Nephron (organoid): ENCODE measurements around the gene RAB14.

Source experiments
- H3K27ac Mint-ChIP-seq, 3 experiments: 2 replicates each; pipeline ENCODE4 v1.8.0; 2020; ENCODE audit warnings: mixed read lengths in 3 of 3, mild to moderate bottlenecking in 2 of 3, moderate library complexity in 1 of 3
- H3K27me3 Mint-ChIP-seq: 2 replicates; pipeline ENCODE4 v1.8.0; 2021; ENCODE audit warnings: low read depth, mild to moderate bottlenecking, moderate library complexity, mixed read lengths
- H3K36me3 Mint-ChIP-seq: 2 replicates; pipeline ENCODE4 v1.8.0; 2020; ENCODE audit warnings: low read depth, mixed read lengths
- H3K4me1 Mint-ChIP-seq: 2 replicates; pipeline ENCODE4 v1.8.0; 2020; ENCODE audit warnings: mixed read lengths
- H3K4me3 Mint-ChIP-seq, 3 experiments: 2 replicates each; pipeline ENCODE4 v1.8.0; 2020; ENCODE audit warnings: mild to moderate bottlenecking in 3 of 3, mixed read lengths in 3 of 3, moderate library complexity in 2 of 3
- H3K9me3 Mint-ChIP-seq: 2 replicates; pipeline ENCODE4 v1.8.0; 2020; ENCODE audit warnings: mixed read lengths
- TF ChIP-seq, protein P1 (sequence below), 3 experiments: fragments of 200-600 bp; sonication (generic); IDR thresholded peaks; one replicate each; pipeline ENCODE4 v1.5.0; 2021; ENCODE audit warnings: antibody characterized with exemption in 3 of 3; ENCODE audit not compliant: unreplicated experiment in 3 of 3

The RAB14 gene

DNA sequence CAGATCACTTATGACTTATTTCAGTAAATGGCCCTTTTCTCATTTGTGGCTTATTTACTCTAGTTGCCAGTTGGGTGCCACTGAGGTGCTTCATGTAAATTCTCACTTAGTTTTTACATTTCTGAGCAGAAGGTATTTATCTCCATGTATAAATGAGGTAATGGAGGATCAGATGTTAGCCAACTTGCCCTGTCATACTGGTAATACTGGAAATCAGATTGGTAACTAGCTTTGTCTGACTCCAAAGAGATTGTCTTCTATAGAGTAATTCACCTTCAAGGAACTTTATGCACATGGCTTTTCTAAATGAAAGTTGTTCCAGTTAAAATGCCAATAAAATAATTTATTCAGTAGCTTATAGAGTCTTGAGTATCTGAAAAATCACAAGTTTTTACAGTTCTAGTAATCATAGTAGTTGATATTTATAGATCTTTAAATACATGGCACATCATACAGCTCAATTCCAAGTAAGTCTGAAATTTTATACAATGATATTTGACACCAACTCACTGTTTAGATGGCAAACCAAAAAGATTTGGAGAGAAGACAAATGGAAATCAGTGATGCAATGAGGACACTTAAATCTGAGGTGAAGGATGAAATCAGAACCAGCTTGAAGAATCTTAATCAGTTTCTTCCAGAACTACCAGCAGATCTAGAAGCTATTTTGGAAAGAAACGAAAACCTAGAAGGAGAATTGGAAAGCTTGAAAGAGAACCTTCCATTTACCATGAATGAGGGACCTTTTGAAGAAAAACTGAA, 28.8 kb downstream of the RAB14 start:
- H3K9me3 Mint-ChIP-seq, result no peaks in the 10 kb centered on the region
- no peaks in the 10 kb centered on the region for H3K4me1 Mint-ChIP-seq
- H3K27ac Mint-ChIP-seq, result no peak overlapping the region
- no peak overlapping the region for H3K4me3 Mint-ChIP-seq
- no peaks in the 10 kb centered on the region for H3K27me3 Mint-ChIP-seq
- H3K36me3 Mint-ChIP-seq, result peaks cover 64% of the 10 kb centered on the region
- TF ChIP-seq, protein P1, sequence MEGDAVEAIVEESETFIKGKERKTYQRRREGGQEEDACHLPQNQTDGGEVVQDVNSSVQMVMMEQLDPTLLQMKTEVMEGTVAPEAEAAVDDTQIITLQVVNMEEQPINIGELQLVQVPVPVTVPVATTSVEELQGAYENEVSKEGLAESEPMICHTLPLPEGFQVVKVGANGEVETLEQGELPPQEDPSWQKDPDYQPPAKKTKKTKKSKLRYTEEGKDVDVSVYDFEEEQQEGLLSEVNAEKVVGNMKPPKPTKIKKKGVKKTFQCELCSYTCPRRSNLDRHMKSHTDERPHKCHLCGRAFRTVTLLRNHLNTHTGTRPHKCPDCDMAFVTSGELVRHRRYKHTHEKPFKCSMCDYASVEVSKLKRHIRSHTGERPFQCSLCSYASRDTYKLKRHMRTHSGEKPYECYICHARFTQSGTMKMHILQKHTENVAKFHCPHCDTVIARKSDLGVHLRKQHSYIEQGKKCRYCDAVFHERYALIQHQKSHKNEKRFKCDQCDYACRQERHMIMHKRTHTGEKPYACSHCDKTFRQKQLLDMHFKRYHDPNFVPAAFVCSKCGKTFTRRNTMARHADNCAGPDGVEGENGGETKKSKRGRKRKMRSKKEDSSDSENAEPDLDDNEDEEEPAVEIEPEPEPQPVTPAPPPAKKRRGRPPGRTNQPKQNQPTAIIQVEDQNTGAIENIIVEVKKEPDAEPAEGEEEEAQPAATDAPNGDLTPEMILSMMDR (IDR thresholded peaks at IDR 0.05; ENCODE audit: unreplicated experiment in 3 of 3), result no peak

DNA sequence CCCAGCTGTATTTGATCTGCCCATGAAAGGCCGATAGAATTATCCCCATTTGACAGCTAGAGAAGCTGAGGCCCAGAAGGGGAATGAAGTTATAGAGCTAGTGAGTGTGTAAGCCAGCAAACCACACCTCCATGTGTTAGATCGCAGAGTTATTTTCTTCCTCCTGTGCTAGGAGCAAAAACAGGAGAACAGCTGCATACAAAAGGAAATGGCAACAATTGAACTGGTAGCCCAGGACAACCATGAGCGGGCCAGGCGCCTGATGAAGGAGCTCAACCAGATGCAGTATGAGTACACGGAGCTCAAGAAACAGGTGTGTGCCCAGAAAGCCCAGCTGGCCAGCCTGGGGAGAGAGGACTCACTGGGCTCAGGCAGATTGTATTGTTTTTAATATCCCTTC, 30.4 kb downstream of the RAB14 start:
- Mint-ChIP-seq H3K27me3 (no peaks in the 10 kb centered on the region), H3K9me3 (no peaks in the 10 kb centered on the region), H3K4me1 (no peaks in the 10 kb centered on the region), H3K36me3 (peaks cover 65% of the 10 kb centered on the region), H3K4me3 (no peak overlapping the region), H3K27ac (no peak overlapping the region)
- TF ChIP-seq, protein P1 (IDR thresholded peaks at IDR 0.05; ENCODE audit: unreplicated experiment in 3 of 3), result no peak

DNA sequence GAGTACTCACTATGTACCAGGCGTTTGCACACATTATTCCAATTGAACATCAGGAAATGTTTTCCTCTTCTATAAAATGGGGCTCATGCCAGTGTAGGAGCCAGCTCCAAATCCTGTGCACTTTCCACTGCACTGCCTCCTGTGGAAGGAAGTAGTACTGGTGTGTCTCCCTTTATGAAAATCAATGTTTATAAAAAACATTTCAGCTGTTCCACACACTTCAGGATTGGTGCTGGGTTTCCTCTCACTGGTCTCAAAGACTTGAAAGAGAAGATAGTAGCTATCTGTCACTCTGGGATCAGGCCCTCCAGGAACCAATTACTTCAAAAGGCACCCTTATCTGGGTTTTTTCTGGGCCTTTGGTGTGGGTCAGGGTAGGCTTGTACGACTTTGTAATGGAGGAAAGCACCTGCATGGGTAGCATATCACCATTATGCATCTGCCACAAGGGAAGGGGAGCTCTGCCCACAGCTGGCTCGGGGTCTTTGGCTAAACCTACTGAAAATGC, 32.5 kb downstream of the RAB14 start:
- Mint-ChIP-seq H3K36me3 (peaks cover 62% of the 10 kb centered on the region), H3K27me3 (no peaks in the 10 kb centered on the region), H3K4me3 (no peak overlapping the region), H3K9me3 (no peaks in the 10 kb centered on the region), H3K4me1 (no peaks in the 10 kb centered on the region), H3K27ac (no peak overlapping the region)
- TF ChIP-seq, protein P1 (IDR thresholded peaks at IDR 0.05; ENCODE audit: unreplicated experiment in 3 of 3), result peak; percentile 23 to 41 (median 37)

DNA sequence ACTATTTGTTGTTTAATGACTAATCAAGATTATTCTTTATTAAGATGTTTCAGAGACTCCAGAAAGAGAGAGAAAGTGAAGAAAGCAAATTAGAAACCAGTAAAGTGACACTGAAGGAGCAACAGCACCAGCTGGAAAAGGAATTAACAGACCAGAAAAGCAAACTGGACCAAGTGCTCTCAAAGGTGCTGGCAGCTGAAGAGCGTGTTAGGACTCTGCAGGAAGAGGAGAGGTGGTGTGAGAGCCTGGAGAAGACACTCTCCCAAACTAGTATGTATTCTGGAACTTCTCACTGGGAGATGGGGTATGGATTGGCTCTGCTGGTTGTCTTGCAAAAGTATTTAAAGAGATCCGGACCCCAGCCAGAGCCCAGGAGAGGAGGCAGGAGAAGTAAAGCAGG, 33.6 kb downstream of the RAB14 start:
- Mint-ChIP-seq H3K9me3 (no peaks in the 10 kb centered on the region), H3K36me3 (peaks cover 60% of the 10 kb centered on the region), H3K27me3 (no peaks in the 10 kb centered on the region), H3K27ac (no peak overlapping the region), H3K4me3 (no peak overlapping the region), H3K4me1 (no peaks in the 10 kb centered on the region)
- TF ChIP-seq, protein P1 (IDR thresholded peaks at IDR 0.05; ENCODE audit: unreplicated experiment in 3 of 3), result no peak

DNA sequence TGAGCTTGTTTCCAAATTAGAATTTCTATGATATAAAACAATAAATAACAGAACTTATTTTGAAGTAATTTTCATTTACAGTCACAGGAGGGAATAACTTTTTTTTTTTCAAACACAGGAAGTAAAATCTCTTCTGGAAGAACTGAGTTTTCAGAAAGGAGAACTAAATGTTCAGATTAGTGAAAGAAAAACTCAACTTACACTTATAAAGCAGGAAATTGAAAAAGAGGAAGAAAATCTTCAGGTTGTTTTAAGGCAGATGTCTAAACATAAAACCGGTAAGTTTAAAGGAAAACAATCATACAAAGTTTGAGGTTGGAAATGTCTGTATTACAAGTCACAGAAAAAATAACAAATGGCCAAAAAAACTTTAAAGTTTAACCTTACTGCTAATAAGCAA, 41.6 kb downstream of the RAB14 start:
- Mint-ChIP-seq H3K4me1 (no peaks in the 10 kb centered on the region), H3K4me3 (no peak overlapping the region), H3K36me3 (peaks cover 57% of the 10 kb centered on the region), H3K27me3 (no peaks in the 10 kb centered on the region), H3K9me3 (no peaks in the 10 kb centered on the region), H3K27ac (no peak overlapping the region)
- TF ChIP-seq, protein P1 (IDR thresholded peaks at IDR 0.05; ENCODE audit: unreplicated experiment in 3 of 3), result no peak

DNA sequence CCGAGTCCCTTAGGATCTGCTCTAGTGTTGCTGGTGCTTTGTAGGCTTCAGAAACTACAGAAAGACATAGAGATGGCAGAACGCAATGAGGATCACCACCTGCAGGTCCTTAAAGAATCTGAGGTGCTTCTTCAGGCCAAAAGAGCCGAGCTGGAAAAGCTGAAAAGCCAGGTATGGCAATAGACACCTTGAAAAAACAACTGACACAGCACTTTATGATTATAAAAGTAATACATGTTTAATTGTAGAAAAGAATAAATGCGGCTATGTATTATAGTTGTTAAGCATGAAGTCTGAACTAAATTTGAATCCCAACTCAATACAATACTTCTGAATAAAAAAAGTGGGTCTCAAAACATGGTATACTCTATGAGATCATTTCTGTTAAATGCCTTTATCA, 43.7 kb downstream of the RAB14 start:
- H3K27ac Mint-ChIP-seq, result no peak overlapping the region
- H3K27me3 Mint-ChIP-seq, result no peaks in the 10 kb centered on the region
- TF ChIP-seq, protein P1 (IDR thresholded peaks at IDR 0.05; ENCODE audit: unreplicated experiment in 3 of 3), result no peak
- no peaks in the 10 kb centered on the region for H3K4me1 Mint-ChIP-seq
- peaks cover 49% of the 10 kb centered on the region for H3K36me3 Mint-ChIP-seq
- H3K4me3 Mint-ChIP-seq, result no peak overlapping the region
- H3K9me3 Mint-ChIP-seq, result no peaks in the 10 kb centered on the region
